Measurements from ENCODE around the gene ZNF454.

ZNF454 gene

GRCh38 chr5:178940569-178941360 is at the start of gene ZNF454:
Gene ZNF454 (plus strand): TSS chr5:178941198. CDS start chr5:178942792, 1,594 bp downstream.
- FAIRE-seq (no peak), DNase-seq (ENCODE audit: low spot score) (no peak)

- DNase-seq (ENCODE audit: low spot score) (peak; percentile 25), FAIRE-seq (no peak)
These were observed 45.1 kb upstream of the ZNF454 start, which contains the start of gene ZFP2 for GRCh38 chr5:178895615-178896571. Gene ZFP2 (plus strand): TSS chr5:178895913. CDS start chr5:178931314, 35,401 bp downstream.

- no peak for FAIRE-seq
- no peak for DNase-seq (ENCODE audit: low spot score)
These were observed 41.7 kb upstream of the ZNF454 start for GRCh38 chr5:178899289-178899688.

GRCh38 chr5:178902849-178903248 is 38.1 kb upstream of the ZNF454 start:
- DNase-seq (ENCODE audit: low spot score) (peak; percentile 14), FAIRE-seq (no peak)

GRCh38 chr5:178931846-178932760 is 8.9 kb upstream of the ZNF454 start:
- no peak for DNase-seq (ENCODE audit: low spot score)
- FAIRE-seq, result no peak

- DNase-seq (ENCODE audit: low spot score) (no peak), FAIRE-seq (no peak)
These were observed 363 bp downstream of the ZNF454 start for GRCh38 chr5:178941361-178941760.

- FAIRE-seq, result no peak
- no peak for DNase-seq (ENCODE audit: low spot score)
These were observed 24.6 kb downstream of the ZNF454 start for GRCh38 chr5:178965465-178966055.

- FAIRE-seq (no peak), DNase-seq (ENCODE audit: low spot score) (no peak)
These were observed 40.4 kb downstream of the ZNF454 start for GRCh38 chr5:178981381-178981780.

GRCh38 chr5:178982941-178983340 is 41.9 kb downstream of the ZNF454 start:
- FAIRE-seq (no peak), DNase-seq (ENCODE audit: low spot score) (no peak)

- DNase-seq (ENCODE audit: low spot score) (no peak), FAIRE-seq (no peak)
These were observed 42.7 kb downstream of the ZNF454 start for GRCh38 chr5:178983728-178984127.

- DNase-seq (ENCODE audit: low spot score), result no peak
These were observed 43.4 kb downstream of the ZNF454 start for GRCh38 chr5:178984145-178985072.

GRCh38 chr5:178986326-178986960 is 45.4 kb downstream of the ZNF454 start:
- no peak for DNase-seq (ENCODE audit: low spot score)
- FAIRE-seq, result no peak

More at GRCh38 chr5:178984145-178985072, 43.4 kb downstream of the ZNF454 start:
- no peak for FAIRE-seq

GRCh38 chr5:178988436-178989220 is 47.6 kb downstream of the ZNF454 start:
- FAIRE-seq (no peak), DNase-seq (ENCODE audit: low spot score) (no peak)

GRCh38 chr5:178989311-178989710 is 48.3 kb downstream of the ZNF454 start:
- FAIRE-seq, result no peak
- no peak for DNase-seq (ENCODE audit: low spot score)

GRCh38 chr5:178990491-178990890 is 49.5 kb downstream of the ZNF454 start:
- DNase-seq (ENCODE audit: low spot score) (no peak), FAIRE-seq (no peak)

- FAIRE-seq (no peak), DNase-seq (ENCODE audit: low spot score) (no peak)
These were observed 50.5 kb downstream of the ZNF454 start for GRCh38 chr5:178991190-178992145.

GRCh38 chr5:178992291-178992895 is 51.4 kb downstream of the ZNF454 start:
- FAIRE-seq (no peak), DNase-seq (ENCODE audit: low spot score) (no peak)
